Measurements from ENCODE around the gene PRKCD.
A peak's percentile ranks its signal among the peaks of the same experiment; 100 is the strongest.

The PRKCD gene

GRCh38 chr3:53139906-53140846 is 20.8 kb upstream of the PRKCD start:
- no peaks in the 10 kb centered on the region for H3K27me3 ChIP-seq (replicated peaks in 2 of 5; ENCODE audit: control insufficient read depth in 4 of 5, insufficient read depth in 5 of 5, low read length in 4 of 5)
- H3K36me3 ChIP-seq (ENCODE audit: control insufficient read depth in 4 of 4, insufficient read depth in 4 of 4, low read length in 3 of 4), result no peaks in the 10 kb centered on the region
- H3K9me3 ChIP-seq (ENCODE audit: control extremely low read depth in 1 of 5, control insufficient read depth in 4 of 5, insufficient read depth in 2 of 5, low read depth in 1 of 5, low read length in 4 of 5), result no peaks in the 10 kb centered on the region
- ChIA-PET CTCF (interaction anchor here (1.0 to 8.6 kb wide), 5 partner anchors 6 to 36 kb away, joined by 3 to 70 read pairs (median 4); no protein-coding TSS in a partner anchor), POLR2A (no interaction called here)
- 76% methylated on average over 5 of the region's 6 CpGs for WGBS (ENCODE audit: insufficient coverage)
- no peak for DNase-seq
- H3K27ac ChIP-seq (ENCODE audit: insufficient read depth in 1 of 2, low read depth in 1 of 2, low read length in 2 of 2, poor library complexity in 1 of 2, severe bottlenecking in 2 of 2), result no peak overlapping the region
- H3K4me1 ChIP-seq (ENCODE audit: control extremely low read depth in 1 of 4, control insufficient read depth in 4 of 4, insufficient read depth in 4 of 4, low read length in 3 of 4), result peaks cover 5 to 55% (median 8%) of the 10 kb centered on the region in 4 experiments
- no peak overlapping the region for H3K4me3 ChIP-seq (ENCODE audit: control insufficient read depth in 1 of 7, extremely low read depth in 1 of 7, insufficient read depth in 4 of 7, low read depth in 2 of 7, low read length in 6 of 7)

- peaks cover 5 to 55% (median 8%) of the 10 kb centered on the region in 4 experiments for H3K4me1 ChIP-seq (ENCODE audit: control extremely low read depth in 1 of 4, control insufficient read depth in 4 of 4, insufficient read depth in 4 of 4, low read length in 3 of 4)
- no peaks in the 10 kb centered on the region for H3K36me3 ChIP-seq (ENCODE audit: control insufficient read depth in 4 of 4, insufficient read depth in 4 of 4, low read length in 3 of 4)
- H3K4me3 ChIP-seq (ENCODE audit: control insufficient read depth in 1 of 7, extremely low read depth in 1 of 7, insufficient read depth in 4 of 7, low read depth in 2 of 7, low read length in 6 of 7), result no peak overlapping the region
- DNase-seq, result peak in 2 of 3 donors; percentile 43 to 45
- no peaks in the 10 kb centered on the region for H3K27me3 ChIP-seq (replicated peaks in 2 of 5; ENCODE audit: control insufficient read depth in 4 of 5, insufficient read depth in 5 of 5, low read length in 4 of 5)
- POLR2A ChIA-PET, result interaction anchor here (0.6 kb wide), 1 partner anchor 162 kb away, joined by 3 read pairs; no protein-coding TSS in a partner anchor
- H3K27ac ChIP-seq (ENCODE audit: insufficient read depth in 1 of 2, low read depth in 1 of 2, low read length in 2 of 2, poor library complexity in 1 of 2, severe bottlenecking in 2 of 2), result no peak overlapping the region
- WGBS (ENCODE audit: insufficient coverage), result 100% methylated on average over 5 of the region's 6 CpGs
- CTCF ChIA-PET, result interaction anchor here (0.6 to 8.6 kb wide), 6 partner anchors 7 to 26 kb away, joined by 3 to 70 read pairs (median 4); no protein-coding TSS in a partner anchor
- no peaks in the 10 kb centered on the region for H3K9me3 ChIP-seq (ENCODE audit: control extremely low read depth in 1 of 5, control insufficient read depth in 4 of 5, insufficient read depth in 2 of 5, low read depth in 1 of 5, low read length in 4 of 5)
Measured at GRCh38 chr3:53140847-53141845, 19.9 kb upstream of the PRKCD start.

- POLR2A ChIA-PET, result no interaction called here
- no peaks in the 10 kb centered on the region for H3K36me3 ChIP-seq (ENCODE audit: control insufficient read depth in 4 of 4, insufficient read depth in 4 of 4, low read length in 3 of 4)
- peak in 2 of 3 donors; percentile 49 to 63 for DNase-seq
- H3K9me3 ChIP-seq (ENCODE audit: control extremely low read depth in 1 of 5, control insufficient read depth in 4 of 5, insufficient read depth in 2 of 5, low read depth in 1 of 5, low read length in 4 of 5), result no peaks in the 10 kb centered on the region
- 50% methylated on average over 2 of the region's 3 CpGs for whole genome bisulfite sequencing (ENCODE audit: insufficient coverage)
- no peaks in the 10 kb centered on the region for H3K27me3 ChIP-seq (replicated peaks in 2 of 5; ENCODE audit: control insufficient read depth in 4 of 5, insufficient read depth in 5 of 5, low read length in 4 of 5)
- H3K27ac ChIP-seq (ENCODE audit: insufficient read depth in 1 of 2, low read depth in 1 of 2, low read length in 2 of 2, poor library complexity in 1 of 2, severe bottlenecking in 2 of 2), result no peak overlapping the region
- peaks cover 5 to 51% (median 8%) of the 10 kb centered on the region in 4 experiments for H3K4me1 ChIP-seq (ENCODE audit: control extremely low read depth in 1 of 4, control insufficient read depth in 4 of 4, insufficient read depth in 4 of 4, low read length in 3 of 4)
- CTCF ChIA-PET, result interaction anchor here (0.9 to 8.6 kb wide), 4 partner anchors 9 to 53 kb away, joined by 3 to 70 read pairs (median 10); no protein-coding TSS in a partner anchor
- H3K4me3 ChIP-seq (ENCODE audit: control insufficient read depth in 1 of 7, extremely low read depth in 1 of 7, insufficient read depth in 4 of 7, low read depth in 2 of 7, low read length in 6 of 7), result no peak overlapping the region
Measured at GRCh38 chr3:53142986-53143385, 18.0 kb upstream of the PRKCD start.

GRCh38 chr3:53144446-53144845 is 16.6 kb upstream of the PRKCD start:
- Histone ChIP-seq H3K36me3 (ENCODE audit: control insufficient read depth in 4 of 4, insufficient read depth in 4 of 4, low read length in 3 of 4) (no peaks in the 10 kb centered on the region), H3K4me1 (ENCODE audit: control extremely low read depth in 1 of 4, control insufficient read depth in 4 of 4, insufficient read depth in 4 of 4, low read length in 3 of 4) (peaks cover 5 to 46% (median 8%) of the 10 kb centered on the region in 4 experiments), H3K27me3 (replicated peaks in 2 of 5; ENCODE audit: control insufficient read depth in 4 of 5, insufficient read depth in 5 of 5, low read length in 4 of 5) (no peaks in the 10 kb centered on the region), H3K27ac (ENCODE audit: insufficient read depth in 1 of 2, low read depth in 1 of 2, low read length in 2 of 2, poor library complexity in 1 of 2, severe bottlenecking in 2 of 2) (no peak overlapping the region), H3K9me3 (ENCODE audit: control extremely low read depth in 1 of 5, control insufficient read depth in 4 of 5, insufficient read depth in 2 of 5, low read depth in 1 of 5, low read length in 4 of 5) (no peaks in the 10 kb centered on the region), H3K4me3 (ENCODE audit: control insufficient read depth in 1 of 7, extremely low read depth in 1 of 7, insufficient read depth in 4 of 7, low read depth in 2 of 7, low read length in 6 of 7) (no peak overlapping the region)
- ChIA-PET POLR2A (no interaction called here), CTCF (interaction anchor here (0.9 to 8.6 kb wide), 5 partner anchors 9 to 51 kb away, joined by 3 to 70 read pairs (median 5); partner anchors contain the start of gene PRKCD)
- DNase-seq, result no peak
- WGBS (ENCODE audit: insufficient coverage), result 97% methylated on average over 3 of the region's 4 CpGs

DNA sequence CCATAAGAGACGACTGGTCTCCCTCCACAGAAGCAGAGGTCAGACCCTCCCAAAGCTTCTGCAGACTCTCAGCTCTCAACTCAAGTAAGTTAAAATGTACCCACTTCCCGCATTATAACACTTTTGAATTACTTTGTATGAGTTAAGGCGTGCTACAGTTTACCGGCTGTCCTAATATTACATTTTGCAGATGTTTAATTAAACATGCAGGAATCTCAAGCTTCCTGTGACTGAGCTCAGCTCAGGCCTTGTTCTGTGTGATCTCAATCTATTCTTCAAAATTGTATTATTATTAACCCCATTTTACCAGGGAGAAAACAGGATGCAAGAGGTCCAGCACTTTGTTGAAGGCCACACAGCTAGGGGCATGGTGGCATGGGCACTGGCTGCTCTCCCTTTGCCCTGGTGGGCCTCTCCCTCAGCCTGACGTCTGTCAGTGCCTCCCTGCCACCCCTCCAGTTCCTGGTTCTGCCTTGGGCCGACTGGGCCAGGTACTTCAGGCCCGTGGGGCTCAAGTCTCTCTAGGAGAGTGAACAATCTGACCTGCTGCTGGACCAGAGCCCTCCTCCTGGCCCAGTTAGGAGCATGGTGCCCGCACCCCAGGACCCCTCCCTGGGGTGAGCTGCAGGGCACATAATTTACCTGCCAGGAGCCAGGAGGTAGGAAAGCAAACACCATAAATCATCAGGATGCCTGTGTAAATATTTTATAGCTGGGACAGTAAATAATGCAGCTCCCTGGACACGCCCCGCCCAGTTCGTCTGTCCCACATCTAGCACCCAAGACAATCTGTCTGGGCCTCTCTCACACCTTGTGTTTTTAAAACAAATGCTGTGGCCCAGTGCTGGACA is 15.9 kb upstream of the PRKCD start:
- Histone ChIP-seq H3K36me3 (ENCODE audit: control insufficient read depth in 4 of 4, insufficient read depth in 4 of 4, low read length in 3 of 4) (no peaks in the 10 kb centered on the region), H3K4me3 (ENCODE audit: control insufficient read depth in 1 of 7, extremely low read depth in 1 of 7, insufficient read depth in 4 of 7, low read depth in 2 of 7, low read length in 6 of 7) (no peak overlapping the region), H3K9me3 (ENCODE audit: control extremely low read depth in 1 of 5, control insufficient read depth in 4 of 5, insufficient read depth in 2 of 5, low read depth in 1 of 5, low read length in 4 of 5) (no peaks in the 10 kb centered on the region), H3K27ac (ENCODE audit: insufficient read depth in 1 of 2, low read depth in 1 of 2, low read length in 2 of 2, poor library complexity in 1 of 2, severe bottlenecking in 2 of 2) (no peak overlapping the region), H3K4me1 (ENCODE audit: control extremely low read depth in 1 of 4, control insufficient read depth in 4 of 4, insufficient read depth in 4 of 4, low read length in 3 of 4) (peaks cover 5 to 40% (median 6%) of the 10 kb centered on the region in 4 experiments), H3K27me3 (replicated peaks in 2 of 5; ENCODE audit: control insufficient read depth in 4 of 5, insufficient read depth in 5 of 5, low read length in 4 of 5) (no peaks in the 10 kb centered on the region)
- DNase-seq, result no peak
- POLR2A ChIA-PET, result no interaction called here
- 93% methylated on average over 10 of the region's 11 CpGs for WGBS (ENCODE audit: insufficient coverage)
- CTCF ChIA-PET, result interaction anchor here (0.9 to 8.6 kb wide), 6 partner anchors 8 to 53 kb away, joined by 3 to 70 read pairs (median 4); partner anchors contain the start of gene PRKCD

DNA sequence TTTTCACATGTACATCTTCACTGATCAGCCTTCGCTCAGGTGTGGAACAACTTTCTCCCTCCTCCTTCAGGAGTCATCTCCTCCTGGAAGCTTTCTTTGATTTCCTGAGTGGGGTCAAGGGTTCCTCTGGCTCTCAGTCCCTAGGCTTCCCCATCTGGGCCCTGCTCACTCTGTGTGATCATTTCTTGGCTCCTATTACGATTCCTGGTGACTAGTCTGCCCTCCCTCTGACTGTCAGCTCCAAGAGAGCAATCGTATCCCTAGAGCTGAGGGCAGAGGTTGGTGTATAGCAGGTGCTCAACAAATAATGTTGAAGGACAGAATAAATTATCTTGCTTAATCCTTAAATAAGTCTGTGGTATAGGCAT is 15.3 kb upstream of the PRKCD start:
- H3K4me3 ChIP-seq (ENCODE audit: control insufficient read depth in 1 of 7, extremely low read depth in 1 of 7, insufficient read depth in 4 of 7, low read depth in 2 of 7, low read length in 6 of 7), result no peak overlapping the region
- H3K27ac ChIP-seq (ENCODE audit: insufficient read depth in 1 of 2, low read depth in 1 of 2, low read length in 2 of 2, poor library complexity in 1 of 2, severe bottlenecking in 2 of 2), result no peak overlapping the region
- ChIA-PET CTCF (interaction anchor here (1.0 to 8.6 kb wide), 5 partner anchors 10 to 53 kb away, joined by 3 to 70 read pairs (median 4); partner anchors contain the start of gene PRKCD), POLR2A (interaction anchor here (0.5 kb wide), 1 partner anchor 630 kb away, joined by 3 read pairs; no protein-coding TSS in a partner anchor)
- no peaks in the 10 kb centered on the region for H3K36me3 ChIP-seq (ENCODE audit: control insufficient read depth in 4 of 4, insufficient read depth in 4 of 4, low read length in 3 of 4)
- WGBS (ENCODE audit: insufficient coverage), result 100% methylated on average over 2 of the region's 3 CpGs
- no peaks in the 10 kb centered on the region for H3K9me3 ChIP-seq (ENCODE audit: control extremely low read depth in 1 of 5, control insufficient read depth in 4 of 5, insufficient read depth in 2 of 5, low read depth in 1 of 5, low read length in 4 of 5)
- DNase-seq, result no peak
- peaks cover 0 to 33% (median 6%) of the 10 kb centered on the region in 4 experiments for H3K4me1 ChIP-seq (ENCODE audit: control extremely low read depth in 1 of 4, control insufficient read depth in 4 of 4, insufficient read depth in 4 of 4, low read length in 3 of 4)
- H3K27me3 ChIP-seq (replicated peaks in 2 of 5; ENCODE audit: control insufficient read depth in 4 of 5, insufficient read depth in 5 of 5, low read length in 4 of 5), result no peaks in the 10 kb centered on the region
